HepG2 (cell line): ENCODE measurements around the gene NEDD8.

Source experiments
- KDM1A ChIP-seq: IDR thresholded peaks from 2 replicates; pipeline ENCODE4 v1.6.1; 2016; ENCODE audit warnings: missing compliant biosample characterization
- TF ChIP-seq, protein P1 (sequence below): sonication (generic); formaldehyde crosslinking; IDR thresholded peaks from 2 replicates; pipeline ENCODE4 v1.5.0; 2020; ENCODE audit warnings: mild to moderate bottlenecking, missing genetic modification reagents, moderate library complexity

DNA sequence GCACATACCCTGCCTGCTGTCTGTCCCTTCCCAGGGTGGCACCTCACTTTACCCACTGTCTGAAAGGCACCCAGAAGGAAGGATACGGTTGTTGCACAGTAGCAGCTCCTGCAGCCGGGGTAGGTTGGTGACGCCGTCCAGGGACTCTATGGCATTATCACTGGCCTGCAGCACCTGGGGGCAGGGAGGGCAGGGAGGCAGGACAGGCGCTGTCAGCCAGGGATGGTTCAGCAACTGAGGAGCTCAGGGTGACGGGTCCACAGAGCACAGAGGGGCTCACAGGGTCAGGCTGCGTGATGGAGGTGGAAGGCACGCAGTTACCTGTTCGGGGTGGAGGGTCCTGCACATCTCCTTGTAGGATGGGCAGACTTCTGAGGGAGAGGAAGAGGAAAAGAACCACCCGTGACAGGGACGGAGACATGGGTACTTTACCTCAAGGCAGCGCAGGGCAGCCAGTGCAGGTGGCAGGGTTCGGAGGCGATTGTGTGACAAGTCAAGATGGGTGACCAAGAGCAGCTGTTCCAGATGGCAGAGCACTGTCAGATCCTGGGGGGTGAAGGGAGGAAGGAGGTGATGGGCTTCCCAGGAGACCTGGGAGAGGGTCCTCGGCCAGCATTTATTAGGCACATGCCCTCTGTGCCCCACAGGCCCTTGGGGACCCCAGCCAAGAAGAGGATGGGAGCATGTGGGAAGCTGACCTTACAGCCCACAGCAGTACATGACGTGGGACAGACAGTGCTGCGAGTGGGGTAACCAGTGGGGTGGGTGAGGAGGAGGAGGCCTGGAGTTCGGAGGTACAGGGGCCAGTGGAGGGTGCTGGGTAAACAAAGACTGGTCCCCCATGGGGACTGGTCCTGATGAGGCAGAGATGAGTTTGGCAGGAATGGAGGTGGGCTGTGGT is 34.4 kb upstream of the NEDD8 start:
- TF ChIP-seq, protein P1, sequence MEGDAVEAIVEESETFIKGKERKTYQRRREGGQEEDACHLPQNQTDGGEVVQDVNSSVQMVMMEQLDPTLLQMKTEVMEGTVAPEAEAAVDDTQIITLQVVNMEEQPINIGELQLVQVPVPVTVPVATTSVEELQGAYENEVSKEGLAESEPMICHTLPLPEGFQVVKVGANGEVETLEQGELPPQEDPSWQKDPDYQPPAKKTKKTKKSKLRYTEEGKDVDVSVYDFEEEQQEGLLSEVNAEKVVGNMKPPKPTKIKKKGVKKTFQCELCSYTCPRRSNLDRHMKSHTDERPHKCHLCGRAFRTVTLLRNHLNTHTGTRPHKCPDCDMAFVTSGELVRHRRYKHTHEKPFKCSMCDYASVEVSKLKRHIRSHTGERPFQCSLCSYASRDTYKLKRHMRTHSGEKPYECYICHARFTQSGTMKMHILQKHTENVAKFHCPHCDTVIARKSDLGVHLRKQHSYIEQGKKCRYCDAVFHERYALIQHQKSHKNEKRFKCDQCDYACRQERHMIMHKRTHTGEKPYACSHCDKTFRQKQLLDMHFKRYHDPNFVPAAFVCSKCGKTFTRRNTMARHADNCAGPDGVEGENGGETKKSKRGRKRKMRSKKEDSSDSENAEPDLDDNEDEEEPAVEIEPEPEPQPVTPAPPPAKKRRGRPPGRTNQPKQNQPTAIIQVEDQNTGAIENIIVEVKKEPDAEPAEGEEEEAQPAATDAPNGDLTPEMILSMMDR (CRISPR knock-in tag): no peak
- no peak for TF ChIP-seq KDM1A (CRISPR knock-in tag)
